GM10248 (cell line): ENCODE results near the gene C2CD3.

Source experiments
- CTCF ChIA-PET: fragments of 300-600 bp; sonication (Branson Sonifier 250); formaldehyde crosslinking; extraction: SDS; loops from one replicate; lab custom pipeline; 2021; ENCODE audit warnings: antibody characterized with exemption; lab: Yijun Ruan, JAX
- POLR2A ChIA-PET: fragments of 350-650 bp; sonication (Branson Sonifier 250); formaldehyde crosslinking; extraction: SDS; loops from one replicate; lab custom pipeline; 2020; ENCODE audit warnings: antibody characterized with exemption; lab: Yijun Ruan, JAX
- DNase-seq: peaks from one replicate; pipeline ENCODE4 v3.0.0; 2012; ENCODE audit errors: extremely low spot score
- CTCF ChIP-seq: IDR thresholded peaks from 2 replicates; pipeline ENCODE4 v1.5.1; 2012; ENCODE audit warnings: mild to moderate bottlenecking, low read depth; ENCODE audit errors: extremely low read depth, missing control alignments, control extremely low read depth

Gene C2CD3

GRCh38 chr11:74019104-74019738 lies 151.6 kb downstream of the C2CD3 start:
- POLR2A ChIA-PET: no interaction called here
- CTCF ChIA-PET: interaction anchor here (0.7 to 1.7 kb wide), 5 partner anchors 9 to 55 kb away, joined by 3 to 7 read pairs (median 3); partner anchors contain the start of gene UCP2
- no peak for DNase-seq
- no peak for TF ChIP-seq CTCF

GRCh38 chr11:74018331-74019005 lies 152.3 kb downstream of the C2CD3 start:
- CTCF ChIA-PET: interaction anchor here (0.7 to 1.7 kb wide), 6 partner anchors 8 to 55 kb away, joined by 3 to 7 read pairs (median 3); partner anchors contain the start of gene UCP2
- no peak for DNase-seq
- POLR2A ChIA-PET: no interaction called here
- no peak for TF ChIP-seq CTCF

- ChIA-PET POLR2A (no interaction called here), CTCF (interaction anchor here (1.3 to 1.7 kb wide), 4 partner anchors 9 to 54 kb away, joined by 3 to 7 read pairs (median 4); no protein-coding TSS in a partner anchor)
- no peak for TF ChIP-seq CTCF
- no peak for DNase-seq
Observed at GRCh38 chr11:74017631-74018030, 153.2 kb downstream of the C2CD3 start.

- POLR2A ChIA-PET: no interaction called here
Observed at GRCh38 chr11:74015919-74016684, 154.7 kb downstream of the C2CD3 start.

GRCh38 chr11:74014880-74015279 lies 155.9 kb downstream of the C2CD3 start:
- ChIA-PET CTCF (interaction anchor here (1.0 to 2.7 kb wide), 7 partner anchors 12 to 155 kb away, joined by 3 to 7 read pairs (median 4); partner anchors contain the start of genes C2CD3 and PPME1), POLR2A (no interaction called here)
- TF ChIP-seq CTCF: no peak
- DNase-seq: no peak

More at GRCh38 chr11:74015919-74016684, 154.7 kb downstream of the C2CD3 start:
- CTCF ChIA-PET: interaction anchor here (1.0 to 2.7 kb wide), 6 partner anchors 14 to 52 kb away, joined by 3 to 7 read pairs (median 4); no protein-coding TSS in a partner anchor
- TF ChIP-seq CTCF: no peak
- DNase-seq: no peak

- TF ChIP-seq CTCF: no peak
- DNase-seq: no peak
- CTCF ChIA-PET: interaction anchor here (0.7 to 1.1 kb wide), 3 partner anchors 9 to 49 kb away, joined by 3 read pairs; no protein-coding TSS in a partner anchor
- POLR2A ChIA-PET: no interaction called here
Observed at GRCh38 chr11:74013141-74013540, 157.7 kb downstream of the C2CD3 start.
